IMR-90 (cell line): ENCODE measurements around the gene RAD51B.
"Not testable (repeated sequence)": the region's sequence is repeated elsewhere in the genome, so short reads cannot be mapped to it uniquely, and the experiment has no call there.

ENCODE experiments used
- CTCF ChIP-seq: conservative IDR thresholded peaks from 2 replicates; pipeline ENCODE4 v1.5.1; 2012; ENCODE audit warnings: mild to moderate bottlenecking, low read depth, low read length, improper control_type of control experiment
- NFE2L2 ChIP-seq: fragments of 150-350 bp; IDR thresholded peaks from 2 replicates; pipeline ENCODE4 v1.6.1; 2016; ENCODE audit warnings: low read depth, mild to moderate bottlenecking, low read length
- POLR2A ChIP-seq: IDR thresholded peaks from 2 replicates; pipeline ENCODE4 v1.6.1; 2012; ENCODE audit warnings: mild to moderate bottlenecking, low read depth, low read length

GRCh38 chr14:68698773-68699172 lies 879.2 kb downstream of the RAD51B start:
- TF ChIP-seq POLR2A, NFE2L2, CTCF: not testable (repeated sequence)
